Heart left ventricle (tissue), 16 donors: ENCODE measurements around the gene KCNQ2. TPM values are rescaled to one million over a fixed set of nuclear protein-coding genes. Genes with fewer than 3 reads are reported as not detected.
A peak's percentile ranks its signal among the peaks of the same experiment; 100 is the strongest.

Experiments used
- ATAC-seq, 4 donors: fragments of 200-7000 bp; cut with Tn5 transposase; one replicate each; pipeline ENCODE4 v1.9.1; 2020 to 2022; ENCODE audit warnings: moderate library complexity in 4 of 4, mild to moderate bottlenecking in 3 of 4, moderate number of reproducible peaks in 1 of 4
- DNase-seq, 5 donors: peaks; one replicate each; pipeline ENCODE4 v3.0.0-alpha.2; 2020
- H3K27ac ChIP-seq, 12 donors: fragments of 200-600 bp; sonication (generic) in 4 of 12; one replicate each; pipeline versions ENCODE4 v1.5.0 to v1.8.0; 2016 to 2022; ENCODE audit warnings: mild to moderate bottlenecking in 2 of 12
- H3K27me3 ChIP-seq, 9 donors: fragments of 200-600 bp; sonication (generic) in 2 of 9; one replicate each; pipeline versions ENCODE4 v1.5.1 to v1.8.0; 2016 to 2022; ENCODE audit warnings: mild to moderate bottlenecking in 3 of 9
- H3K36me3 ChIP-seq, 9 donors: fragments of 200-600 bp; sonication (generic) in 2 of 9; one replicate each; pipeline versions ENCODE4 v1.5.0 to v1.8.0; 2018 to 2022; ENCODE audit warnings: mild to moderate bottlenecking in 2 of 9
- H3K4me1 ChIP-seq, 12 donors: fragments of 200-600 bp; sonication (generic) in 4 of 12; one replicate each; pipeline versions ENCODE4 v1.5.0 to v1.8.0; 2016 to 2022; ENCODE audit warnings: mild to moderate bottlenecking in 3 of 12
- H3K4me3 ChIP-seq, 12 donors: fragments of 200-600 bp; sonication (generic) in 4 of 12; one replicate each; pipeline versions ENCODE4 v1.5.0 to v1.8.0; 2017 to 2022; ENCODE audit warnings: mild to moderate bottlenecking in 9 of 12, moderate library complexity in 4 of 12
- H3K9me3 ChIP-seq, 12 donors: fragments of 200-600 bp; sonication (generic) in 4 of 12; one replicate each; pipeline versions ENCODE4 v1.5.0 to v1.8.0; 2016 to 2022; ENCODE audit warnings: mild to moderate bottlenecking in 1 of 12
- POLR2A ChIP-seq, 2 donors: fragments of 450-650 bp; IDR thresholded peaks; one replicate each; pipeline ENCODE4 v1.6.1; 2017; ENCODE audit warnings: antibody characterized with exemption in 2 of 2, mild to moderate bottlenecking in 2 of 2, moderate library complexity in 2 of 2
- WGBS, 4 donors: extraction: QIAGEN DNeasy Blood & Tissue Kit in 2 of 4; methylation state at CpG; one replicate each; pipeline versions ENCODE4 v1.1.5 to v1.1.7; 2013 to 2018; 5-methylcytosine and 5-hydroxymethylcytosine counted together
- intact Hi-C, 10 donors: fragments of 100-400 bp; cut with DNase I; formaldehyde crosslinking; loops; one replicate each; pipeline versions ENCODE4 v1.11.1 to v1.14.2; 2022
- polyA plus RNA-seq, 2 donors: library from polyadenylated mRNA; stranded (reverse); fragments of 200-250 nt; gene quantifications; one replicate each; pipeline ENCODE4 v1.2.3, GENCODE V29; 2013
- total RNA-seq, 9 donors: library from RNA; depleted of rRNA in 2 of 9; stranded (reverse); fragments of >200 nt in 2 of 9; fragmentation: NEBNext Ultra II Directional in 3 of 9; extraction: Animal tissue kit (Norgen Biotek cat#: 25700) in 3 of 9; gene quantifications; one replicate each; pipeline versions ENCODE4 v1.1.0 to v1.2.4, GENCODE V29; 2016 to 2023
- TF ChIP-seq, protein P1 (sequence below), 12 donors: fragments of 200-600 bp; sonication (generic) in 4 of 12; IDR thresholded peaks; one replicate each; pipeline versions ENCODE4 v1.5.0 to v1.8.0; 2018 to 2022; ENCODE audit warnings: antibody characterized with exemption in 12 of 12, mild to moderate bottlenecking in 5 of 12
- donor health status: ischemic (EF 13 %, LVEDD 7.1; RV severe dilation, severe dysfunction).
- donor health status: healthy with polysubstance abuse.
- donor health status: DM: no; HTN: yes; CAD: no.
- donor health status: DM: no; HTN: no; CAD: no.
- donor health status: ischemic (EF 25% LVEDD 6.9; RV normal size, moderate dysfunction).
- donor health status: ischemic (EF 25% LVEDD 5.7; RV mildly dilated, moderate dysfunction).
- donor health status: healthy.
- donor health status: DM: yes; HTN: yes; CAD: no.
- donor health status: ischemic (EF 35%, LVEDD 5.7; RV mildly dilated, moderate dysfunction).
- donor health status: nonischemic (EF 11% LVEDD 7.7; RV severe dilation, severe dysfunction).
- donor health status: DM: yes; HTN: yes; CAD: no.
- donor health status: PGD.
- donor health status: ischemic (EF 29% LVEDD 5.4; RV normal size, mild dysfunction).
- donor health status: nonischemic (EF 23%, LVEDD 6.1; RV moderate dilation, normal function).

Gene KCNQ2
- total and polyA plus RNA-seq, 11 donors, result 0.06 to 2.6 (median 0.65) TPM; not detected in 7

- H3K9me3 ChIP-seq, result no peaks in the 10 kb centered on the region
- H3K27me3 ChIP-seq, result peaks cover 14 to 76% (median 31%) of the 10 kb centered on the region in 9 donors
- WGBS, 4 donors, result 70 to 85% (median 78%) methylated on average over 16 of the region's 16 CpGs
- peaks cover 0 to 38% (median 3%) of the 10 kb centered on the region in 12 donors for H3K4me1 ChIP-seq
- no peak for ATAC-seq
- no peak overlapping the region for H3K4me3 ChIP-seq
- H3K27ac ChIP-seq, result no peak overlapping the region
- TF ChIP-seq, protein P1, sequence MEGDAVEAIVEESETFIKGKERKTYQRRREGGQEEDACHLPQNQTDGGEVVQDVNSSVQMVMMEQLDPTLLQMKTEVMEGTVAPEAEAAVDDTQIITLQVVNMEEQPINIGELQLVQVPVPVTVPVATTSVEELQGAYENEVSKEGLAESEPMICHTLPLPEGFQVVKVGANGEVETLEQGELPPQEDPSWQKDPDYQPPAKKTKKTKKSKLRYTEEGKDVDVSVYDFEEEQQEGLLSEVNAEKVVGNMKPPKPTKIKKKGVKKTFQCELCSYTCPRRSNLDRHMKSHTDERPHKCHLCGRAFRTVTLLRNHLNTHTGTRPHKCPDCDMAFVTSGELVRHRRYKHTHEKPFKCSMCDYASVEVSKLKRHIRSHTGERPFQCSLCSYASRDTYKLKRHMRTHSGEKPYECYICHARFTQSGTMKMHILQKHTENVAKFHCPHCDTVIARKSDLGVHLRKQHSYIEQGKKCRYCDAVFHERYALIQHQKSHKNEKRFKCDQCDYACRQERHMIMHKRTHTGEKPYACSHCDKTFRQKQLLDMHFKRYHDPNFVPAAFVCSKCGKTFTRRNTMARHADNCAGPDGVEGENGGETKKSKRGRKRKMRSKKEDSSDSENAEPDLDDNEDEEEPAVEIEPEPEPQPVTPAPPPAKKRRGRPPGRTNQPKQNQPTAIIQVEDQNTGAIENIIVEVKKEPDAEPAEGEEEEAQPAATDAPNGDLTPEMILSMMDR (IDR thresholded peaks at IDR 0.05), result no peak
- no peak for TF ChIP-seq POLR2A (IDR thresholded peaks at IDR 0.05)
- intact Hi-C loops, result no loop called here
- peak in 2 of 5 donors; percentile 9 to 33 for DNase-seq
- H3K36me3 ChIP-seq, result no peaks in the 10 kb centered on the region
These were observed 109.9 kb downstream of the KCNQ2 start for GRCh38 chr20:63362436-63363009.

GRCh38 chr20:63361519-63362435, 110.7 kb downstream of the KCNQ2 start:
- Histone ChIP-seq H3K36me3 (no peaks in the 10 kb centered on the region), H3K27me3 (peaks cover 14 to 76% (median 31%) of the 10 kb centered on the region in 9 donors), H3K27ac (no peak overlapping the region), H3K9me3 (no peaks in the 10 kb centered on the region), H3K4me1 (peaks cover 0 to 41% (median 3%) of the 10 kb centered on the region in 12 donors), H3K4me3 (no peak overlapping the region)
- TF ChIP-seq, protein P1 (IDR thresholded peaks at IDR 0.05), result no peak
- no peak for TF ChIP-seq POLR2A (IDR thresholded peaks at IDR 0.05)
- intact Hi-C loops, result no loop called here
- WGBS, 4 donors, result 13 to 17% (median 14%) methylated on average over 45 to 50 of the region's 50 CpGs
- peak in 2 of 5 donors; percentile 13 to 61 for DNase-seq
- ATAC-seq, result no peak

GRCh38 chr20:63360850-63361518, 111.5 kb downstream of the KCNQ2 start, which contains the start of gene CHRNA4:
CHRNA4 (minus strand) TSS chr20:63361349; CDS start chr20:63361165, 184 bp downstream.
- Histone ChIP-seq H3K9me3 (no peaks in the 10 kb centered on the region), H3K36me3 (no peaks in the 10 kb centered on the region), H3K4me3 (peak within 1 kb of the TSS in 5 of 12 donors; percentile 12 to 34 (median 16)), H3K4me1 (peaks cover 0 to 41% (median 3%) of the 10 kb centered on the region in 12 donors), H3K27ac (no peak within 1 kb of the TSS), H3K27me3 (peaks cover 14 to 76% (median 31%) of the 10 kb centered on the region in 9 donors)
- 2 to 5% (median 3%) methylated on average over 12 to 78 of the region's 79 CpGs for WGBS, 4 donors
- DNase-seq (peak in 2 of 5 donors; percentile 16 to 40), ATAC-seq (no peak)
- TF ChIP-seq, protein P1 (IDR thresholded peaks at IDR 0.05), result no peak
- TF ChIP-seq POLR2A (IDR thresholded peaks at IDR 0.05), result no peak
- intact Hi-C loops, result no loop called here
